Coronary artery (tissue), 2 donors: ENCODE results near the gene PFKFB2.

Experiments used
- DNase-seq: peaks from one replicate; pipeline ENCODE4 v3.0.0-alpha.2; 2017; ENCODE audit warnings: low spot score
- H3K27ac ChIP-seq, 2 donors: fragments of 200-600 bp; sonication (generic); one replicate each; pipeline ENCODE4 v1.5.1; 2016 to 2019
- H3K4me3 ChIP-seq: fragments of 200-600 bp; sonication (generic); 2 replicates; pipeline ENCODE4 v1.5.1; 2016; ENCODE audit warnings: mild to moderate bottlenecking, moderate library complexity
- TF ChIP-seq, protein P1 (sequence below): fragments of 200-600 bp; sonication (generic); IDR thresholded peaks from one replicate; pipeline ENCODE4 v1.5.1; 2019; ENCODE audit warnings: antibody characterized with exemption

Gene PFKFB2

DNA sequence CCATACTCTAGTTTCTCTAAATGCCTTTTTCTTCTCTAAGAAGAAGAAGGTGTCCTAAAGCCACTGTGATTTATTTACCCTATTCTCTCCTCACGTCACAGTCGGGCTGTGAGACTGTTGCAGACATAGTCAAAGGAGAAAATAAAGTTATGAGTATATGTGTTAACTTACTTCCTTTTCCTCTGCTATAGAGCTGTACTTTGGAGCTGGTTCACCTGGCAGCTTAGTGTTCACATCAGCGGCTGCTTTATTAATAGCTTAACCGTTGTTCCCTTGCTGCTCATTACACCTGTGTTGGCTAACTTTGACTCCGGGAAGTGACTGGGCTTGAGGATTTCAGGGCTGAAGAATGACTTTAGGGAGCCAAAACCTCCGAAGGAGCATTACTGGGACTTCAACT lies 3.6 kb downstream of the PFKFB2 start:
- Histone ChIP-seq H3K27ac (no peak overlapping the region), H3K4me3 (no peak overlapping the region)
- no peak for DNase-seq
- TF ChIP-seq, protein P1, sequence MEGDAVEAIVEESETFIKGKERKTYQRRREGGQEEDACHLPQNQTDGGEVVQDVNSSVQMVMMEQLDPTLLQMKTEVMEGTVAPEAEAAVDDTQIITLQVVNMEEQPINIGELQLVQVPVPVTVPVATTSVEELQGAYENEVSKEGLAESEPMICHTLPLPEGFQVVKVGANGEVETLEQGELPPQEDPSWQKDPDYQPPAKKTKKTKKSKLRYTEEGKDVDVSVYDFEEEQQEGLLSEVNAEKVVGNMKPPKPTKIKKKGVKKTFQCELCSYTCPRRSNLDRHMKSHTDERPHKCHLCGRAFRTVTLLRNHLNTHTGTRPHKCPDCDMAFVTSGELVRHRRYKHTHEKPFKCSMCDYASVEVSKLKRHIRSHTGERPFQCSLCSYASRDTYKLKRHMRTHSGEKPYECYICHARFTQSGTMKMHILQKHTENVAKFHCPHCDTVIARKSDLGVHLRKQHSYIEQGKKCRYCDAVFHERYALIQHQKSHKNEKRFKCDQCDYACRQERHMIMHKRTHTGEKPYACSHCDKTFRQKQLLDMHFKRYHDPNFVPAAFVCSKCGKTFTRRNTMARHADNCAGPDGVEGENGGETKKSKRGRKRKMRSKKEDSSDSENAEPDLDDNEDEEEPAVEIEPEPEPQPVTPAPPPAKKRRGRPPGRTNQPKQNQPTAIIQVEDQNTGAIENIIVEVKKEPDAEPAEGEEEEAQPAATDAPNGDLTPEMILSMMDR, result no peak

DNA sequence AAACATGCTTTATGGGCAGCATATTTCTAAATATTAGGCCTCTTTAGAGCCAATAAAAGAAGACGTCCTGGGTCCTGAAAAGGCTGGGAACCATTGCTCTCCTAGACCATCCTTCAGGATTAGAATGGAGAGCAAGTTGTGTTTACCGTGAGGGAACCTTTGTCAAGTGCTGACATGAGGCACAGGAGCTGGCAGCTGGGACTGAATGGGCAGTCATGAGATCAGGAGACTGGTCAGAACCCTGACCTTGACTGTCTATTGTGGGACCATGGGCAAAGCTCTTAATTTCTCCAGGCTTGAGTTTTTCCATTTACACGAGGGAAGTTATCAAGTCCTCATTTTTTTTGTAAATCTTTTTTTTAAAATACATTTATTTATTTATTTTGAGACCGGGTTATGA lies 5.2 kb downstream of the PFKFB2 start:
- Histone ChIP-seq H3K27ac (no peak overlapping the region), H3K4me3 (no peak overlapping the region)
- DNase-seq, result no peak
- TF ChIP-seq, protein P1, result no peak

DNA sequence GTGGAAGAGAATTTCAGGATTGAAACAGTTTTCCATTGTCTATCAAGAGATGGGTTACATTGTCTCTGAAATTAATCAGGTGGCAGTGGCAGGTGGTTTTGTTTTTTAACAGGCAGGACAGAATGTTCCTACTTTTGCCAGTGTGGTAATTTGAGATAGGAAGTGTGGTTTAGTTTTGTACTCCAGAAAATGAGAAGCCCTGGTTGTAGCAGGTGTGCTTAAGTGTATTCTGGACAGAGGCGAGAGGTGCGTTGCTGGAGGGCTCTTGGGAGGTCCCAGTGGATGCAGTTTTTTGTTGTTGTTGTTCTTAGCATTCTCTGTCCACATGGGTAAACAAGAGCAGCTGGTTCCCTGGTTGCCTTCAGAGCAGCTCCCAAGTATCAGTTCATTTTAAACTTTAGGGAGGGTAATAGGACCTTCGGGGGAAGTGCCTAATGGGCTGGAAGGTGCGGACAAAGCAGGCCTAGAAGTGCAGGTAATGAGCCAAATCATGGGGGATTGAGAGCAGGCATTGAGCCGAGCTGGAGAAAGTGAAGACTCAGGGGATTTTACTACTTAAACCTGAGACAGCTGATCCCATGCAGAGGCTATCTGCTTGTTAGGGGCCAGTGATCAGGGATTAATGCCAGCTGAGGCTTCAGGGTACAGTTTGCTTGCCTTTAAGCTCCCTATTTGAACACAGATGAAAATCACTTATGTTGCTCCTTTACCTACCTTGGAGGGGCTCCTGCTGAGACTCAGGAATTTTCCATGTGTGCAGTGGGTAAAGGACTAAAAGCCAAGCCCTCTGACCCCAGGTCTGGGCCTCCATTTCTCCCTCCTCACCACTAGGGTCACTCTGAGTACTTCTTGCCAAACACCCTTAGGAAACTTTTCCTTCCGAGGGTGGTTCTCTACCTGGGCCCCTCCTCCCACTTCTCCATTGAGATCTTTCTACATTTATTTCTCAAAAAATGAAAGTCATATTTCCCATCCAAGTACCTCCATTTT lies 6.1 kb downstream of the PFKFB2 start:
- no peak for DNase-seq
- H3K27ac ChIP-seq, result no peak overlapping the region
- TF ChIP-seq, protein P1, result no peak
- no peak overlapping the region for H3K4me3 ChIP-seq

DNA sequence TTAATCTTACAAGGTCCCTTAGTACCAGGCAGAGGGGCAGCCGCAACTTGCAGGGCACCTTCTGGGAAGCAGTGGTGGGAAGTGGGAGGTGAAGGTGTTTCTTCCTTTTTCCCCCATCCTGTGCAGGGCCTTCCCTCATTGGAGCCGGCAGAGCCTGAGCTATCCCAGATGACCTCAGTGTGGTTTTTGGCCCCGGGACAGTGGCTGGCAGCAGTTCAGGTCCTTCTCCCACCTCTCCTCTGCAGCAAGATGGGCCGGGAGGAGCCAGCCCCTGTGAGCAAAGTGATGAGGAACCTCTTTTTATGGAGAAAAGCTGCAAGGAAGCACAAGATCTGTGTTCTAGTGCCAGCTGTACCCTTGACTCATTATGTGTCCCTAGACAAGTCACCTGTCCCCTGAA lies 6.8 kb downstream of the PFKFB2 start:
- H3K4me3 ChIP-seq, result no peak overlapping the region
- TF ChIP-seq, protein P1, result no peak
- DNase-seq, result no peak
- no peak overlapping the region for H3K27ac ChIP-seq

DNA sequence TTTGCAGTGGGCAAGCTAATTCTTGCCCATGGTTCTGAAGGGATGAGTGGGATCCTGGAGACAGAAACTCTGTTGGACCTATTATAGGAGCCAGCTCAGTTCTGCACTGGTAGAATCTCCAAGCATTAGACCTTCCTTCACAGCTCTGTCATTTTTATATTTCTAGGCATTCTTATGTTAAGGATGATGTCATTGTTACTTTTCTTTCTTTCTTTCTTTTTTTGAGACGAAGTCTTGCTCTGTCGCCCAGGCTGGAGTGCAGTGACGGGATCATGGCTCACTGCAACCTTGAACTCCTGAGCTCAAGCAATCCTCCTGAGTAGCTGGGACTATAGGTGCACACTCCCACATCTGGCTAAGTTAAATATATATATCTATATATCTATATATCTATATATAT lies 7.5 kb downstream of the PFKFB2 start:
- TF ChIP-seq, protein P1, result no peak
- H3K27ac ChIP-seq, result no peak overlapping the region
- no peak for DNase-seq
- no peak overlapping the region for H3K4me3 ChIP-seq

DNA sequence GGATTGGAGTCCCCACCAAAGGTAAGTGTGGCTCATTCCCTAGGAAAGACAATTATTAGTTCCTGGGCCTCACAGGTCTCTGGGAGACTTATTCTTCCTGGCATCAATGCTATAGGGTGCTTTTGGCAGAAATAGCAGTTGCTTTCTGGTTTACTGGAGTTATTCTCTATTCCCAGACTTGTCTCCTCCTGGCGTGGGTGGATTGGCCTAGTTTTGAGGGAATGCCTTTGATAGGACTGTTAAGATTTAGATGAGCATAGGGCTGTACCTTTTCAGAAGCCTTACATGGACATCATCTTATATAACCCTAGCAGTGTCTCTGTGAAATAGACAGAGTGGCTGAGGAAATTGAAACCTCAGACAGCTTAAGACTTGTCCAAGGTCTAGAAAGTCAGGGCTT lies 9.0 kb downstream of the PFKFB2 start:
- H3K27ac ChIP-seq, result no peak overlapping the region
- TF ChIP-seq, protein P1, result no peak
- H3K4me3 ChIP-seq, result no peak overlapping the region
- DNase-seq, result no peak

DNA sequence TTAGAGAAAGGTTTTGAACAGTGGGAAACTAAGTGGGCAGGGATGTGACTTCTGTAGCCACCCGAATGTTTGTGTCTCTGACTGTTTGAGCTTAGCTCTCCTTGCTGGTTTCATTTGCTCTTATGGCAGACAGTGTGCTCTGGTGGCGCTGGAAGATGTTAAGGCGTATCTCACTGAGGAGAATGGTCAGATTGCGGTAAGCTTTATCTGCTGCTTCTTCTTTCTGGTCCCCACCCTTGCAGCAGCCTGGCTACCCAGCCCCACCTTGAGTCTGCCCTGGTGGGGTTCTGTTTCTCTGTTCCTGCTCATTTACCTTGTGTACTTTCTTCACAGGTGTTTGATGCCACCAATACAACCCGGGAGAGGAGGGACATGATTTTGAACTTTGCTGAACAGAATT lies 9.9 kb downstream of the PFKFB2 start:
- no peak for DNase-seq
- H3K4me3 ChIP-seq, result no peak overlapping the region
- H3K27ac ChIP-seq, result no peak overlapping the region
- TF ChIP-seq, protein P1, result no peak
